OCI-LY3 (cell line): ENCODE measurements around the gene REEP5.
A peak's percentile ranks its signal among the peaks of the same experiment; 100 is the strongest.

ENCODE experiments used
- H2AFZ ChIP-seq: fragments of 200-600, 300-600 bp; shearing (Covaris generic); 2 replicates; pipeline ENCODE4 v1.6.0; 2014; ENCODE audit warnings: antibody characterized with exemption, low read depth, low read length
- H3K27ac ChIP-seq: fragments of 200-600, 300-600 bp; sonication (generic); 2 replicates; pipeline ENCODE4 v1.5.1; 2014; ENCODE audit warnings: mild to moderate bottlenecking, low read length, moderate library complexity, mixed read lengths
- H3K27me3 ChIP-seq: fragments of 200-600, 300-600 bp; sonication (generic); 2 replicates; pipeline ENCODE4 v1.6.1; 2014; ENCODE audit warnings: low read depth, low read length, mixed read lengths
- H3K36me3 ChIP-seq: fragments of 200-600, 300-600 bp; sonication (generic); replicated peaks from 2 replicates; pipeline ENCODE3; 2014; ENCODE audit warnings: low read depth, low read length, mixed read lengths
- H3K4me1 ChIP-seq: fragments of 300-600, 200-600 bp; sonication (generic); 2 replicates; pipeline ENCODE4 v1.6.1; 2014; ENCODE audit warnings: low read length, mixed read lengths
- H3K4me2 ChIP-seq: fragments of 200-600, 300-600 bp; sonication (generic); 2 replicates; pipeline ENCODE4 v1.6.1; 2014; ENCODE audit warnings: low read length, mixed read lengths
- H3K4me3 ChIP-seq: fragments of 300-600, 200-600 bp; sonication (generic); 2 replicates; pipeline ENCODE4 v1.5.1; 2014; ENCODE audit warnings: antibody characterized with exemption, mild to moderate bottlenecking, low read length, moderate library complexity
- H3K79me2 ChIP-seq: fragments of 300-600, 200-600 bp; shearing (Covaris generic); 2 replicates; pipeline ENCODE4 v1.6.1; 2014; ENCODE audit warnings: mild to moderate bottlenecking, low read length, mixed read lengths
- H3K9ac ChIP-seq: fragments of 300-600, 200-600 bp; shearing (Covaris generic); 2 replicates; pipeline ENCODE4 v1.6.0; 2014; ENCODE audit warnings: mild to moderate bottlenecking, low read length, moderate library complexity
- H3K9me3 ChIP-seq: fragments of 200-600, 300-600 bp; shearing (Covaris generic); 2 replicates; pipeline ENCODE4 v1.6.1; 2014; ENCODE audit warnings: low read length, mixed read lengths; ENCODE audit not compliant: insufficient read depth
- H4K20me1 ChIP-seq: fragments of 200-600, 300-600 bp; sonication (generic); 2 replicates; pipeline ENCODE4 v1.6.1; 2016; ENCODE audit warnings: low read length, mixed read lengths; ENCODE audit not compliant: insufficient read depth
- EZH2phosphoT487 ChIP-seq: fragments of 200-600 bp; shearing (Covaris generic); IDR thresholded peaks from 2 replicates; pipeline ENCODE4 v1.6.1; 2018; ENCODE audit warnings: antibody characterized with exemption, mixed run types, low read depth
- TF ChIP-seq, protein P1 (sequence below): fragments of 200-600, 300-600 bp; sonication (generic); IDR thresholded peaks from 2 replicates; pipeline ENCODE4 v1.5.1; 2014; ENCODE audit warnings: antibody characterized with exemption, low read length, low read depth

Gene REEP5

DNA sequence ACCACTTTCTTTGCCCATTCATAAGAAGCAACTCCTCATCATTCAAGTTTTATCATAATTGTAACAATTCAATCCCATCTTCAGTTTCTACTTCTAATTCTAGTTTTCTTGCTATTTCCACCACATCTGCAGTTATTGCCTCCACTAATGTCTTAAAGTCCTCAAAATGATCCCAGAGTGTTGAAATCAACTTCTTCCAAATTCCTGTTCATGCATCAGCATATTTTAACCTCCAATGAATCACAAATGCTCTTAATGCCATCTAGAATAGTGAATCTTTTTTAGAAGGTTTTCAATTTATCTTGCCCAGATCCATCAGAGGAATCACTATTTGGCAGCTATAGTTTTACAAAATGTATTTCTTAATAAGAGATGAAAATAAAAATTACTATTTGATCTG is 64.2 kb downstream of the REEP5 start:
- TF ChIP-seq, protein P1, sequence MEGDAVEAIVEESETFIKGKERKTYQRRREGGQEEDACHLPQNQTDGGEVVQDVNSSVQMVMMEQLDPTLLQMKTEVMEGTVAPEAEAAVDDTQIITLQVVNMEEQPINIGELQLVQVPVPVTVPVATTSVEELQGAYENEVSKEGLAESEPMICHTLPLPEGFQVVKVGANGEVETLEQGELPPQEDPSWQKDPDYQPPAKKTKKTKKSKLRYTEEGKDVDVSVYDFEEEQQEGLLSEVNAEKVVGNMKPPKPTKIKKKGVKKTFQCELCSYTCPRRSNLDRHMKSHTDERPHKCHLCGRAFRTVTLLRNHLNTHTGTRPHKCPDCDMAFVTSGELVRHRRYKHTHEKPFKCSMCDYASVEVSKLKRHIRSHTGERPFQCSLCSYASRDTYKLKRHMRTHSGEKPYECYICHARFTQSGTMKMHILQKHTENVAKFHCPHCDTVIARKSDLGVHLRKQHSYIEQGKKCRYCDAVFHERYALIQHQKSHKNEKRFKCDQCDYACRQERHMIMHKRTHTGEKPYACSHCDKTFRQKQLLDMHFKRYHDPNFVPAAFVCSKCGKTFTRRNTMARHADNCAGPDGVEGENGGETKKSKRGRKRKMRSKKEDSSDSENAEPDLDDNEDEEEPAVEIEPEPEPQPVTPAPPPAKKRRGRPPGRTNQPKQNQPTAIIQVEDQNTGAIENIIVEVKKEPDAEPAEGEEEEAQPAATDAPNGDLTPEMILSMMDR, result no peak
- no peak for TF ChIP-seq EZH2phosphoT487
- Histone ChIP-seq H3K27ac (no peak overlapping the region), H3K9ac (no peak overlapping the region), H3K36me3 (peaks cover 5% of the 10 kb centered on the region), H3K4me1 (peaks cover 13% of the 10 kb centered on the region), H3K4me3 (no peak overlapping the region), H4K20me1 (no peaks in the 10 kb centered on the region), H3K4me2 (no peak overlapping the region), H3K27me3 (no peaks in the 10 kb centered on the region), H3K79me2 (peaks cover 24% of the 10 kb centered on the region), H3K9me3 (peaks cover 3% of the 10 kb centered on the region; the same call in 1 of the 2 replicates), H2AFZ (no peak overlapping the region)

DNA sequence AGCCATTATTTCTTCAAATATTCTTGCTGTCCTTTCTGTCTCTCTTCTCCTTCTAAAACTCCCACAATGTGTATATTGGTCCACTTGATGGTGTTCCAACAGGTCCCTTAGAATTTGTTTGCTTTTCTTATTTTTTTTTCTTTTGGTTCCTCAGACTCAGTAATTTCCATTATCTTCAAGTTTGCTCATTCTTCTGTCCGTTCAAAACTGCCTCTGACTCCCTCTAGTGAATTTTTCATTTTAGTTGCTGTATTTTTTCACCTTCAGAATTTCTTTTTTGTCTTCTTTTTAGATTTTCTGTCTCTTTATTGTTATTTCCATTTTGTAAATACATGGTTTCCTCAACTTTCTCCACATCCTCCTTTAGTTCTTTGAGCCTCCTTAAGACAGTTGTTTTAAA is 67.4 kb downstream of the REEP5 start:
- Histone ChIP-seq H3K79me2 (no peaks in the 10 kb centered on the region), H3K9ac (no peak overlapping the region), H2AFZ (no peak overlapping the region), H4K20me1 (no peaks in the 10 kb centered on the region), H3K4me3 (no peak overlapping the region), H3K27me3 (no peaks in the 10 kb centered on the region), H3K9me3 (peaks cover 3% of the 10 kb centered on the region; the same call in 1 of the 2 replicates), H3K27ac (no peak overlapping the region), H3K4me1 (0 out of 2 replicates have a peak, but pooled peaks cover 2% of the 10 kb centered on the region), H3K4me2 (no peak overlapping the region), H3K36me3 (no peaks in the 10 kb centered on the region)
- TF ChIP-seq, protein P1, result no peak
- no peak for TF ChIP-seq EZH2phosphoT487

DNA sequence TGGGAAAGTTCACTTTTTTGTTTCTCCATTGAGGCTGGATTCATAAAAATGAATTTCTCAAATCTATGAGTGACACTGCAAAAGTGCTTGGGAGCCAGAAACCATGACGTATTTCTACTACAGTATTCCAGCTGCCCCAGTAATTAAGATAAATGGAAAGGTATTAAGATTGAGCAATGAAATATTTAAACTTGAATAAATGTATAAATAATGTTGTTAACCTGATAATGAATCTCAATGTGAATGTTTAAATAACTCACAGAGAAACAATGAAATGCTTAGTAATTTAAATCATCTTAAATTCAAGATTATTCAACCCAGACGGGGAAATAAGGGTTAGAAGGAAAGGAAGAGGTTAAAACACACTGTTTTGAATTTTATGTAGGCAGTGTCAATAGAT is 72.1 kb downstream of the REEP5 start:
- Histone ChIP-seq H3K79me2 (no peaks in the 10 kb centered on the region), H3K27me3 (no peaks in the 10 kb centered on the region), H3K36me3 (no peaks in the 10 kb centered on the region), H4K20me1 (no peaks in the 10 kb centered on the region), H3K27ac (no peak overlapping the region), H3K4me1 (peaks cover 15% of the 10 kb centered on the region), H2AFZ (no peak overlapping the region), H3K4me2 (no peak overlapping the region), H3K9me3 (peaks cover 3% of the 10 kb centered on the region; the same call in 1 of the 2 replicates), H3K4me3 (no peak overlapping the region), H3K9ac (no peak overlapping the region)
- TF ChIP-seq, protein P1, result no peak
- no peak for TF ChIP-seq EZH2phosphoT487

DNA sequence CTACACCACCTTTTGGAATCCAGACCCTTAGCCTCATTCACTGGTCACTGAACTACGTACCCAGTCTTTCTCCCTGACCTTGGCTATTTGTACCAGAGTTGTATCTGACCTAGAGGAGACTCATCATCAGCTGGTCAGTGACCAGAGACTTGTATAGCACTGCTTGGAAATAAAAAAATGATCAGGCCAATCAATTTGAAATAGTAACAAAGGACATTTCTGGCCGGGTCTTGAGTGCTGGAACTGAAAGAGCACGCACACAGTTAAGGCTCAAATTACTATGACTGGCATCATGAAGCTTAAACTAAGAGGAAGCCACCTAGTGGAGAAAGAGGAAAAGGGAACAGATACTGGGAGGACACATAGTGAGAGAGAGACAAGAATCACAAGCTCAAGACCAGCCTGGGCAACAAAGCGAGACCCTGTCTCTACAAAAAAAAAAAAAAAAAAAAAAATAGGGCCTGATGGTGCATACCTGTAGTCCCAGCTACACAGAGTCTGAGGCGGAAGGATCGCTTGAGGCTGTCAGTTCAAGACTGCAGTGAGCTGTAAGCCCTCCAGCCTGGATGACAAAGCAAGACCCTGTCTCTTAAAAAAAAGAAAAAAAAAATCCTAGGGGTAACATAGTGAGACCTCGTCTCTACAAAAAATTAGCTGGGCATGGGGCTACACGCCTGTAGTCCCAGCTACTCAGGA is 73.8 kb downstream of the REEP5 start:
- Histone ChIP-seq H2AFZ (peak overlapping the region; percentile 25; the same call in 1 of the 2 replicates), H3K4me3 (peak overlapping the region; percentile 25; the same call in 1 of the 2 replicates), H3K79me2 (no peaks in the 10 kb centered on the region), H3K27ac (peak overlapping the region; percentile 30), H3K36me3 (no peaks in the 10 kb centered on the region), H3K4me2 (peak overlapping the region; percentile 54), H4K20me1 (no peaks in the 10 kb centered on the region), H3K4me1 (peaks cover 18% of the 10 kb centered on the region), H3K9ac (no peak overlapping the region), H3K27me3 (no peaks in the 10 kb centered on the region), H3K9me3 (no peaks in the 10 kb centered on the region)
- TF ChIP-seq EZH2phosphoT487, result no peak
- TF ChIP-seq, protein P1, result peak; percentile 49
